IPS-18c (cell line): Measurements from ENCODE around the gene CLASRP.
A peak's percentile ranks its signal among the peaks of the same experiment; 100 is the strongest.
"Not testable (repeated sequence)": the region's sequence is repeated elsewhere in the genome, so short reads cannot be mapped to it uniquely, and the experiment has no call there.

ENCODE experiments used
- H3K4me3 ChIP-seq: 2 replicates; pipeline ENCODE4 v1.7.0; 2013; ENCODE audit warnings: low read depth, mild to moderate bottlenecking, low read length, moderate library complexity; ENCODE audit not compliant: insufficient read depth
- H3K9me3 ChIP-seq: one replicate; pipeline ENCODE4 v1.6.1; 2013; ENCODE audit warnings: mild to moderate bottlenecking, low read length, moderate library complexity; ENCODE audit not compliant: control insufficient read depth, insufficient read depth

The CLASRP gene

GRCh38 chr19:45038931-45039893, at the start of gene CLASRP:
TSS of gene CLASRP (plus strand) at chr19:45039045. CDS start at chr19:45040213, 1,168 bp downstream.
- Histone ChIP-seq H3K4me3 (peak within 1 kb of the TSS; percentile 88), H3K9me3 (no peaks in the 10 kb centered on the region)

GRCh38 chr19:44990459-44990858, 48.4 kb upstream of the CLASRP start:
- Histone ChIP-seq H3K9me3 (no peaks in the 10 kb centered on the region), H3K4me3 (no peak overlapping the region)

GRCh38 chr19:44990966-44991365, 47.9 kb upstream of the CLASRP start:
- H3K9me3 ChIP-seq = no peaks in the 10 kb centered on the region
- H3K4me3 ChIP-seq = no peak overlapping the region

- no peaks in the 10 kb centered on the region for H3K9me3 ChIP-seq
- no peak overlapping the region for H3K4me3 ChIP-seq
Measured at GRCh38 chr19:44992336-44993163, 46.3 kb upstream of the CLASRP start.

- Histone ChIP-seq H3K4me3 (no peak overlapping the region), H3K9me3 (no peaks in the 10 kb centered on the region)
Measured at GRCh38 chr19:44993526-44993925, 45.3 kb upstream of the CLASRP start.

- Histone ChIP-seq H3K9me3 (no peaks in the 10 kb centered on the region), H3K4me3 (no peak overlapping the region)
Measured at GRCh38 chr19:44993926-44994537, 44.8 kb upstream of the CLASRP start.

GRCh38 chr19:44998025-44998424, 40.8 kb upstream of the CLASRP start:
- H3K4me3 ChIP-seq = no peak overlapping the region

GRCh38 chr19:44999131-44999925, 39.5 kb upstream of the CLASRP start:
- H3K4me3 ChIP-seq, H3K9me3 ChIP-seq: not testable (repeated sequence)

More at GRCh38 chr19:44998025-44998424, 40.8 kb upstream of the CLASRP start:
- H3K9me3 ChIP-seq = no peaks in the 10 kb centered on the region

GRCh38 chr19:45000665-45001064, 38.2 kb upstream of the CLASRP start:
- peak overlapping the region; percentile 16; the same call in 1 of the 2 replicates for H3K4me3 ChIP-seq
- H3K9me3 ChIP-seq = not testable (repeated sequence)

- Histone ChIP-seq H3K9me3 (no peaks in the 10 kb centered on the region), H3K4me3 (peak within 1 kb of the TSS; percentile 76)
Measured at GRCh38 chr19:45001087-45001739, 37.6 kb upstream of the CLASRP start, which contains the start of gene RELB. TSS of gene RELB (plus strand) at chr19:45001464. CDS start at chr19:45001580, 116 bp downstream.

- Histone ChIP-seq H3K9me3 (no peaks in the 10 kb centered on the region), H3K4me3 (no peak overlapping the region)
Measured at GRCh38 chr19:45003485-45003884, 35.4 kb upstream of the CLASRP start.

- no peaks in the 10 kb centered on the region for H3K9me3 ChIP-seq
- no peak overlapping the region for H3K4me3 ChIP-seq
Measured at GRCh38 chr19:45005787-45006186, 33.1 kb upstream of the CLASRP start.

- no peak overlapping the region for H3K4me3 ChIP-seq
- H3K9me3 ChIP-seq = no peaks in the 10 kb centered on the region
Measured at GRCh38 chr19:45008552-45008951, 30.3 kb upstream of the CLASRP start.

GRCh38 chr19:45009625-45010255, 29.1 kb upstream of the CLASRP start:
- no peak overlapping the region for H3K4me3 ChIP-seq
- H3K9me3 ChIP-seq = no peaks in the 10 kb centered on the region

GRCh38 chr19:45010306-45010705, 28.5 kb upstream of the CLASRP start:
- Histone ChIP-seq H3K4me3 (no peak overlapping the region), H3K9me3 (no peaks in the 10 kb centered on the region)

- Histone ChIP-seq H3K4me3 (no peak overlapping the region), H3K9me3 (no peaks in the 10 kb centered on the region)
Measured at GRCh38 chr19:45011959-45012358, 26.9 kb upstream of the CLASRP start.
